Memory B cell (primary cell): ENCODE results near the gene FAM131B.
"Not testable (repeated sequence)": the region's sequence is repeated elsewhere in the genome, so short reads cannot be mapped to it uniquely, and the experiment has no call there.

Experiments used
- ATAC-seq: fragments of 150-1000 bp; cut with Tn5 transposase; 2 replicates; pipeline ENCODE4 v1.10.0; 2021; ENCODE audit warnings: low read depth, mild to moderate bottlenecking, moderate library complexity
- DNase-seq, 2 donors: peaks; one replicate each; pipeline ENCODE4 v3.0.0; 2022; ENCODE audit warnings: low spot score in 2 of 2
- H3K27ac Mint-ChIP-seq: one replicate; pipeline ENCODE4 v1.8.0; 2022; ENCODE audit warnings: mild to moderate bottlenecking, moderate library complexity, mixed read lengths
- H3K27me3 Mint-ChIP-seq: one replicate; pipeline ENCODE4 v1.8.0; 2022; ENCODE audit warnings: mixed read lengths
- H3K36me3 Mint-ChIP-seq: one replicate; pipeline ENCODE4 v1.8.0; 2022; ENCODE audit warnings: mild to moderate bottlenecking, mixed read lengths
- H3K4me1 Mint-ChIP-seq: one replicate; pipeline ENCODE4 v1.8.0; 2022; ENCODE audit warnings: mixed read lengths
- H3K4me3 Mint-ChIP-seq: one replicate; pipeline ENCODE4 v1.8.0; 2022; ENCODE audit warnings: mild to moderate bottlenecking, moderate library complexity, mixed read lengths
- H3K9me3 Mint-ChIP-seq: one replicate; pipeline ENCODE4 v1.8.0; 2022; ENCODE audit warnings: mixed read lengths

The FAM131B gene

GRCh38 chr7:143398616-143399015 lies 36.1 kb upstream of the FAM131B start:
- ATAC-seq, result no peak
- Mint-ChIP-seq H3K27ac (no peak overlapping the region), H3K27me3 (no peaks in the 10 kb centered on the region), H3K4me1 (peaks cover 2% of the 10 kb centered on the region), H3K4me3 (no peak overlapping the region), H3K9me3 (no peaks in the 10 kb centered on the region), H3K36me3 (no peaks in the 10 kb centered on the region)
- DNase-seq, result no peak

GRCh38 chr7:143397710-143398530 lies 35.4 kb upstream of the FAM131B start:
- DNase-seq, result no peak
- peaks cover 2% of the 10 kb centered on the region for H3K4me1 Mint-ChIP-seq
- no peak for ATAC-seq
- H3K27ac Mint-ChIP-seq, result no peak overlapping the region
- no peaks in the 10 kb centered on the region for H3K9me3 Mint-ChIP-seq
- H3K4me3 Mint-ChIP-seq, result no peak overlapping the region
- H3K27me3 Mint-ChIP-seq, result no peaks in the 10 kb centered on the region
- H3K36me3 Mint-ChIP-seq, result peaks cover 2% of the 10 kb centered on the region

GRCh38 chr7:143396625-143397556 lies 34.4 kb upstream of the FAM131B start:
- Mint-ChIP-seq H3K9me3 (no peaks in the 10 kb centered on the region), H3K4me1 (peaks cover 2% of the 10 kb centered on the region), H3K27me3 (no peaks in the 10 kb centered on the region), H3K36me3 (peaks cover 4% of the 10 kb centered on the region), H3K27ac (no peak overlapping the region), H3K4me3 (no peak overlapping the region)
- DNase-seq (no peak), ATAC-seq (no peak)

GRCh38 chr7:143396182-143396581 lies 33.7 kb upstream of the FAM131B start:
- ATAC-seq (no peak), DNase-seq (no peak)
- H3K27me3 Mint-ChIP-seq, result no peaks in the 10 kb centered on the region
- no peak overlapping the region for H3K4me3 Mint-ChIP-seq
- H3K9me3 Mint-ChIP-seq, result no peaks in the 10 kb centered on the region
- peaks cover 2% of the 10 kb centered on the region for H3K4me1 Mint-ChIP-seq
- peaks cover 4% of the 10 kb centered on the region for H3K36me3 Mint-ChIP-seq
- no peak overlapping the region for H3K27ac Mint-ChIP-seq

- Mint-ChIP-seq H3K4me3 (no peak overlapping the region), H3K27me3 (no peaks in the 10 kb centered on the region), H3K27ac (no peak overlapping the region), H3K9me3 (no peaks in the 10 kb centered on the region), H3K36me3 (peaks cover 6% of the 10 kb centered on the region), H3K4me1 (peaks cover 2% of the 10 kb centered on the region)
- DNase-seq (no peak), ATAC-seq (peak; percentile 31)
Observed at GRCh38 chr7:143395187-143396149, 33.0 kb upstream of the FAM131B start.

- no peak overlapping the region for H3K4me3 Mint-ChIP-seq
- H3K4me1 Mint-ChIP-seq, result peaks cover 2% of the 10 kb centered on the region
- no peaks in the 10 kb centered on the region for H3K9me3 Mint-ChIP-seq
- H3K36me3 Mint-ChIP-seq, result peaks cover 10% of the 10 kb centered on the region
- DNase-seq, result no peak
- H3K27ac Mint-ChIP-seq, result no peak overlapping the region
- no peaks in the 10 kb centered on the region for H3K27me3 Mint-ChIP-seq
- no peak for ATAC-seq
Observed at GRCh38 chr7:143394777-143395176, 32.3 kb upstream of the FAM131B start.

- Mint-ChIP-seq H3K27ac (no peak overlapping the region), H3K27me3 (no peaks in the 10 kb centered on the region), H3K4me1 (peaks cover 2% of the 10 kb centered on the region), H3K4me3 (no peak overlapping the region), H3K9me3 (no peaks in the 10 kb centered on the region), H3K36me3 (peaks cover 10% of the 10 kb centered on the region)
- ATAC-seq, result no peak
- DNase-seq, result no peak
Observed at GRCh38 chr7:143394068-143394467, 31.6 kb upstream of the FAM131B start.

GRCh38 chr7:143393267-143394041 lies 30.9 kb upstream of the FAM131B start:
- no peaks in the 10 kb centered on the region for H3K27me3 Mint-ChIP-seq
- H3K9me3 Mint-ChIP-seq, result no peaks in the 10 kb centered on the region
- peak overlapping the region; percentile 50 for H3K27ac Mint-ChIP-seq
- peaks cover 2% of the 10 kb centered on the region for H3K4me1 Mint-ChIP-seq
- peaks cover 10% of the 10 kb centered on the region for H3K36me3 Mint-ChIP-seq
- no peak overlapping the region for H3K4me3 Mint-ChIP-seq
- no peak for ATAC-seq
- DNase-seq, result no peak

- peaks cover 10% of the 10 kb centered on the region for H3K36me3 Mint-ChIP-seq
- H3K9me3 Mint-ChIP-seq, result no peaks in the 10 kb centered on the region
- H3K4me3 Mint-ChIP-seq, result no peak overlapping the region
- ATAC-seq (no peak), DNase-seq (no peak)
- H3K4me1 Mint-ChIP-seq, result peaks cover 2% of the 10 kb centered on the region
- no peaks in the 10 kb centered on the region for H3K27me3 Mint-ChIP-seq
- peak overlapping the region; percentile 50 for H3K27ac Mint-ChIP-seq
Observed at GRCh38 chr7:143392875-143393266, 30.4 kb upstream of the FAM131B start.

GRCh38 chr7:143392427-143392826 lies 29.9 kb upstream of the FAM131B start:
- H3K4me1 Mint-ChIP-seq, H3K4me3 Mint-ChIP-seq, H3K27ac Mint-ChIP-seq, H3K27me3 Mint-ChIP-seq, H3K9me3 Mint-ChIP-seq, DNase-seq, ATAC-seq: not testable (repeated sequence)
- peaks cover 10% of the 10 kb centered on the region for H3K36me3 Mint-ChIP-seq

- H3K9me3 Mint-ChIP-seq, result no peaks in the 10 kb centered on the region
- no peak for ATAC-seq
- no peak for DNase-seq
- H3K4me1 Mint-ChIP-seq, result peaks cover 2% of the 10 kb centered on the region
- peaks cover 10% of the 10 kb centered on the region for H3K36me3 Mint-ChIP-seq
- no peak overlapping the region for H3K4me3 Mint-ChIP-seq
- H3K27ac Mint-ChIP-seq, result no peak overlapping the region
- no peaks in the 10 kb centered on the region for H3K27me3 Mint-ChIP-seq
Observed at GRCh38 chr7:143391462-143392404, 29.2 kb upstream of the FAM131B start.

GRCh38 chr7:143390773-143391317 lies 28.3 kb upstream of the FAM131B start:
- Mint-ChIP-seq H3K36me3 (peaks cover 10% of the 10 kb centered on the region), H3K4me1 (peaks cover 2% of the 10 kb centered on the region), H3K27me3 (no peaks in the 10 kb centered on the region), H3K27ac (no peak overlapping the region), H3K4me3 (no peak overlapping the region), H3K9me3 (no peaks in the 10 kb centered on the region)
- no peak for DNase-seq
- ATAC-seq, result no peak
